ENCODE results near the gene NAIF1. TPM values are rescaled to one million over a fixed set of nuclear protein-coding genes. Genes with fewer than 3 reads are reported as not detected.

NAIF1 gene
- polyA plus RNA-seq, 6 donors from 2014 or later, result 7.2 to 21.6 (median 12.3) TPM

DNA sequence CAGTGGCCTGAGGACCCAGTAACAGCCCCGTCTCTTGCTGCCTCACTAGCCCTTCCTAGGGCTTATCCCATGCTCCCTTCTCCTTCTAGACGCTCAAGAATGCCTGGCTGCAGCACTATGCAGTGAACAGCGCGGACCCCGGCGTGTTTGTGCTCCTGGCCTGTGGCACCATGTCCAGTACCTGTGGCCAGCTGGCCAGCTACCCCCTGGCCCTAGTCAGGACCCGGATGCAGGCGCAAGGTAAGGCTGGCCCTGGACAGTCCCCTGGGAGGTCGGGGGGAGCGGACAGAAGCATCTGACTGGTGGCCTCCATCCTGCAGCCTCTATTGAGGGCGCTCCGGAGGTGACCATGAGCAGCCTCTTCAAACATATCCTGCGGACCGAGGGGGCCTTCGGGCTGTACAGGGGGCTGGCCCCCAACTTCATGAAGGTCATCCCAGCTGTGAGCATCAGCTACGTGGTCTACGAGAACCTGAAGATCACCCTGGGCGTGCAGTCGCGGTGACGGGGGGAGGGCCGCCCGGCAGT lies 39.9 kb upstream of the NAIF1 start:
- Mint-ChIP-seq H3K4me3 (no peak overlapping the region), H3K4me1 (peaks cover 7 to 20% (median 13%) of the 10 kb centered on the region in 3 donors), H3K36me3 (peaks cover 0 to 32% of the 10 kb centered on the region in 2 donors), H3K9me3 (no peaks in the 10 kb centered on the region), H3K27me3 (no peaks in the 10 kb centered on the region), H3K27ac (no peak overlapping the region)
- DNase-seq (no peak), ATAC-seq (ENCODE audit: low read depth in 2 of 2) (no peak)

DNA sequence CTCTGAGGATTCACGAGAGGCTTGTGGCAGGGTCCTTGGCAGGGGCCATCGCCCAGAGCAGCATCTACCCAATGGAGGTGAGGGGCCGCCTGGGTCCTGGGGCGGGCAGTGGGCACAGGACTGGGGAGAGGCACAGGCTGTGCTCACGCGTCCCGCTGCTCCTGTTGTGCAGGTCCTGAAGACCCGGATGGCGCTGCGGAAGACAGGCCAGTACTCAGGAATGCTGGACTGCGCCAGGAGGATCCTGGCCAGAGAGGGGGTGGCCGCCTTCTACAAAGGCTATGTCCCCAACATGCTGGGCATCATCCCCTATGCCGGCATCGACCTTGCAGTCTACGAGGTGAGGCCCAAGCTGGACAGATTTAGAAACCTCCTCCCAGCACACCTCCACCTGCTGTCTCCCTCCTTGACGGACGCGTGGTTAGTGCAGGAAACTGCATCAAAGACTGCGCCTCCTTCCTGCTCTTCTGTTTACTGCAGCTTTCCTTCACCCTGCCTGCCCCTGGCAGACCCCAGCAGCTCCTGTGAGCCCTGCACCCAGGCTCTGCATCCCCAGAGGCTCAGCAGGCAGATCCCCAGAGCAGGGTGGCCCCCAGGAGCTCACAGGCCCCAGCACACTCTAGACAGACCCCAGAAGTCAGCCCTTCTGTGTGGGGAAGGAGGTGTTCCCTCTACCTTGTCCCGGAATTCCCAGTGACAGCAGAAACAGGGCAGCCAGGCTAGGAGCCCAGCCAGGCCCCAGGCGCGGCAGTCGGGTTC lies 39.2 kb upstream of the NAIF1 start:
- DNase-seq, result no peak
- Mint-ChIP-seq H3K9me3 (no peaks in the 10 kb centered on the region), H3K27me3 (no peaks in the 10 kb centered on the region), H3K4me3 (no peak overlapping the region), H3K4me1 (peaks cover 7 to 20% (median 13%) of the 10 kb centered on the region in 3 donors), H3K36me3 (peaks cover 0 to 32% of the 10 kb centered on the region in 2 donors), H3K27ac (no peak overlapping the region)
- no peak for ATAC-seq (ENCODE audit: low read depth in 2 of 2)

- Mint-ChIP-seq H3K9me3 (no peaks in the 10 kb centered on the region), H3K4me3 (no peak overlapping the region), H3K27me3 (no peaks in the 10 kb centered on the region), H3K27ac (no peak overlapping the region), H3K36me3 (peaks cover 0 to 32% of the 10 kb centered on the region in 2 donors), H3K4me1 (peaks cover 7 to 20% (median 13%) of the 10 kb centered on the region in 3 donors)
- DNase-seq (no peak), ATAC-seq (ENCODE audit: low read depth in 2 of 2) (no peak)
Measured at GRCh38 chr9:128105538-128106175, 38.5 kb upstream of the NAIF1 start.

- no peak overlapping the region for H3K4me3 Mint-ChIP-seq
- peaks cover 8 to 14% (median 11%) of the 10 kb centered on the region in 3 donors for H3K4me1 Mint-ChIP-seq
- H3K9me3 Mint-ChIP-seq, result no peaks in the 10 kb centered on the region
- H3K27me3 Mint-ChIP-seq, result no peaks in the 10 kb centered on the region
- H3K36me3 Mint-ChIP-seq, result peaks cover 0 to 25% of the 10 kb centered on the region in 2 donors
- no peak for DNase-seq
- H3K27ac Mint-ChIP-seq, result peak overlapping the region in 1 of 6 donors; percentile 28
- no peak for ATAC-seq (ENCODE audit: low read depth in 2 of 2)
Measured at GRCh38 chr9:128104171-128104618, 37.1 kb upstream of the NAIF1 start.

DNA sequence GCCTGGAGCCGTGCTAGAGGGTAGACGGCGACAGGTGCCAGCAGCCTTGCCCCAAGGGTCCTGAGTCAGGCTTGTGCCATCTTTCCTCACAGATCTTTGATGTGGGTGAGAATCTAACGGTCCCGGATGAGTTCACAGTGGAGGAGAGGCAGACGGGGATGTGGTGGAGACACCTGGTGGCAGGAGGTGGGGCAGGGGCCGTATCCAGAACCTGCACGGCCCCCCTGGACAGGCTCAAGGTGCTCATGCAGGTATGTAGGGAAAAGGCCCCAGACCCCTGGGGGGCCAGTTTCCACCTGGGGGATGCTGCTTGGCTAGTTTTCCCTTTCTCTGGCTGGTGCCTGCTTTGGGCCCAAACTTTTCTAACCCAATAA lies 36.5 kb upstream of the NAIF1 start:
- H3K4me1 Mint-ChIP-seq, result peaks cover 11 to 19% (median 13%) of the 10 kb centered on the region in 3 donors
- DNase-seq, result no peak
- peak overlapping the region in 2 of 6 donors; percentile 57 to 91 for H3K27ac Mint-ChIP-seq
- H3K36me3 Mint-ChIP-seq, result peaks cover 0 to 25% of the 10 kb centered on the region in 2 donors
- ATAC-seq (ENCODE audit: low read depth in 2 of 2), result no peak
- H3K4me3 Mint-ChIP-seq, result no peak overlapping the region
- H3K27me3 Mint-ChIP-seq, result no peaks in the 10 kb centered on the region
- H3K9me3 Mint-ChIP-seq, result no peaks in the 10 kb centered on the region

DNA sequence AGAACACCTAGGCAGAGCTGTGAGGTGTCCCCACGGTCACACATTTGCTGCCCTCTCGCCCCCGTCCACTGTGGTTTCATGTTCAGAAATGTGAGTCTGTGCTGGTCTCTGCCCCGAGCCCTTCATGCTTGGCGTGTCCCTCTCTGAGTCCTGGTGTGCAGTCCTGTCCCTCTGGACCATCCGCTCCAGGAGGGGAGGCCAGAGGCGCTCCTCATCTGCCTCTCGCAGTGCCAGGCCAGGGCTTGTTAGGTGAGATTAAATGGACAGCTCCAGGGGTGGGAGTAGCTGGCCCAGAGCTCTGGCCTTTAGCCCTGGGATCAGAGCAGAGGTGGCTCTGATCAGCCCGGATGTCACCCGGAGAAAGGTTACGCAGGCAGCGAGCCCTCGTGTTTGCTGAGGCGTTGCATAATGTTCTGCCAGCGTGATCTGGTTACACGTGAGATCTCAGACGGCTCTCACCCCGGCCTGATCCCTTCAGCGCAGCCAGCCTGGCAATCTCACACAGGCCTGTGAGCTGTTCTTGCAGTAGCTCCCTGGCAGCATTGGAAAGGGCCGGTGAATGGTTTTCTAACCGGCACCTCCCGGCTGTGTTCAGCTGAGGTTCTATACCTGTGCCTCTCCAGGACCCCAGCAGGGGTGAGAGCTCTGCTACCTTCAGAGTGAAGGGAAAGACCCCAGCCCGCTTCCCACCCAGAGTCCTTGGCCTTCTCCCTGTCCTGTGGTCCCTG lies 35.9 kb upstream of the NAIF1 start:
- no peak overlapping the region for H3K4me3 Mint-ChIP-seq
- no peak for DNase-seq
- no peaks in the 10 kb centered on the region for H3K9me3 Mint-ChIP-seq
- no peak for ATAC-seq (ENCODE audit: low read depth in 2 of 2)
- peaks cover 11 to 25% (median 18%) of the 10 kb centered on the region in 3 donors for H3K4me1 Mint-ChIP-seq
- peaks cover 0 to 25% of the 10 kb centered on the region in 2 donors for H3K36me3 Mint-ChIP-seq
- H3K27me3 Mint-ChIP-seq, result no peaks in the 10 kb centered on the region
- peak overlapping the region in 2 of 6 donors; percentile 57 to 91 for H3K27ac Mint-ChIP-seq

GRCh38 chr9:128102196-128102595 lies 35.1 kb upstream of the NAIF1 start:
- no peak for ATAC-seq (ENCODE audit: low read depth in 2 of 2)
- no peak overlapping the region for H3K4me3 Mint-ChIP-seq
- no peaks in the 10 kb centered on the region for H3K27me3 Mint-ChIP-seq
- H3K36me3 Mint-ChIP-seq, result peaks cover 0 to 18% of the 10 kb centered on the region in 2 donors
- peak overlapping the region in 1 of 6 donors; percentile 57 for H3K27ac Mint-ChIP-seq
- DNase-seq, result no peak
- no peaks in the 10 kb centered on the region for H3K9me3 Mint-ChIP-seq
- H3K4me1 Mint-ChIP-seq, result peaks cover 11 to 31% (median 18%) of the 10 kb centered on the region in 3 donors

GRCh38 chr9:128101690-128102089 lies 34.6 kb upstream of the NAIF1 start:
- H3K36me3 Mint-ChIP-seq, result peaks cover 0 to 16% of the 10 kb centered on the region in 2 donors
- no peaks in the 10 kb centered on the region for H3K27me3 Mint-ChIP-seq
- H3K27ac Mint-ChIP-seq, result peak overlapping the region in 1 of 6 donors; percentile 72
- no peak overlapping the region for H3K4me3 Mint-ChIP-seq
- DNase-seq, result no peak
- H3K4me1 Mint-ChIP-seq, result peaks cover 11 to 31% (median 18%) of the 10 kb centered on the region in 3 donors
- ATAC-seq (ENCODE audit: low read depth in 2 of 2), result no peak
- no peaks in the 10 kb centered on the region for H3K9me3 Mint-ChIP-seq

GRCh38 chr9:128101231-128101661 lies 34.1 kb upstream of the NAIF1 start:
- H3K4me3 Mint-ChIP-seq, result no peak overlapping the region
- peaks cover 11 to 35% (median 23%) of the 10 kb centered on the region in 3 donors for H3K4me1 Mint-ChIP-seq
- no peaks in the 10 kb centered on the region for H3K9me3 Mint-ChIP-seq
- peak overlapping the region in 1 of 6 donors; percentile 74 for H3K27ac Mint-ChIP-seq
- H3K36me3 Mint-ChIP-seq, result peaks cover 0 to 11% of the 10 kb centered on the region in 2 donors
- DNase-seq (no peak), ATAC-seq (ENCODE audit: low read depth in 2 of 2) (no peak)
- H3K27me3 Mint-ChIP-seq, result no peaks in the 10 kb centered on the region

- ATAC-seq (ENCODE audit: low read depth in 2 of 2) (no peak), DNase-seq (no peak)
- Mint-ChIP-seq H3K36me3 (peaks cover 0 to 11% of the 10 kb centered on the region in 2 donors), H3K27ac (peak overlapping the region in 1 of 6 donors; percentile 20), H3K9me3 (no peaks in the 10 kb centered on the region), H3K27me3 (no peaks in the 10 kb centered on the region), H3K4me3 (no peak overlapping the region), H3K4me1 (peaks cover 11 to 35% (median 28%) of the 10 kb centered on the region in 3 donors)
Measured at GRCh38 chr9:128100581-128100980, 33.5 kb upstream of the NAIF1 start.

GRCh38 chr9:128099932-128100491 lies 32.9 kb upstream of the NAIF1 start:
- H3K27me3 Mint-ChIP-seq, result no peaks in the 10 kb centered on the region
- H3K9me3 Mint-ChIP-seq, result no peaks in the 10 kb centered on the region
- ATAC-seq (ENCODE audit: low read depth in 2 of 2) (no peak), DNase-seq (no peak)
- H3K27ac Mint-ChIP-seq, result peak overlapping the region in 1 of 6 donors; percentile 47
- peaks cover 0 to 11% of the 10 kb centered on the region in 2 donors for H3K36me3 Mint-ChIP-seq
- H3K4me3 Mint-ChIP-seq, result no peak overlapping the region
- peaks cover 11 to 35% (median 34%) of the 10 kb centered on the region in 3 donors for H3K4me1 Mint-ChIP-seq

DNA sequence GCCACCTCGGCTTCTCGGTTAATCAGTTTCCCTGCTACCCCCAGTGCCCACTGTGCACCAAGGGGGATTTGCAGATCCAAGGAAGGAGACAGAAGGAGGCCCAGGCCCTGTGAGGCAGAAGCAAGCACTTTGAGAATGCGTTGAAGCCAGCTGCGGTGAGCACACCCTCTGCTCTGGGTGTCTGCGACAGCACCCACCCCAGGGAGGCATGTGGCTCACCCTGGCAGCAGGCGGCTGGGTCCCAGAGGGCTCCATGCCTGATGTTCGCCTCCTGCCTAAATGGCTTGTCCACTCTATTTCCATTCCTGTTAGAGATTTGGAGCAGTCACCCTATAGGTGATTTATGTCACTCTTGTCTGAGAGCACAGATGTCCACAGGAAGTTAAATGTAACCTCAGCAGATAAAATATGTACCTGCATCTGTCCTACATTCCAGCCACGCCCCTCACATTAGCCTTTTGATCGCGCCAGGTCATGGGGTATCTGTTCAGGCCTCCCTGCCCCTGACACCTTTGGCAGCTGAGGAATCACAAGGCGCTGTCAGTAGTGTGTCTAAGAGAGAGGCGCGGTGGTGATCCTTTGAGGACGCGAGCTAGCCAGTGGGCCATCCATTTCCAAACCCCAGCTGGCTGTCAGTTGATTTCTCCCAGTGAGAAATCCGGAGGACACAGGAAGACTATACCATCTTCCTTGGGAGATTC lies 32.3 kb upstream of the NAIF1 start:
- ATAC-seq (ENCODE audit: low read depth in 2 of 2), result no peak
- Mint-ChIP-seq H3K4me1 (peaks cover 15 to 41% (median 40%) of the 10 kb centered on the region in 3 donors), H3K4me3 (no peak overlapping the region), H3K27ac (peak overlapping the region in 2 of 6 donors; percentile 29 to 70), H3K9me3 (no peaks in the 10 kb centered on the region), H3K27me3 (no peaks in the 10 kb centered on the region), H3K36me3 (peaks cover 0 to 11% of the 10 kb centered on the region in 2 donors)
- DNase-seq, result no peak

Data from naive B cell (primary cell).